HG03025 (cell line): Measurements from ENCODE around the gene APLN.

Experiments used
- ATAC-seq: cut with Tn5 transposase; IDR thresholded peaks from one replicate; pipeline ENCODE4 v1.9.1; 2021; ENCODE audit warnings: mild to moderate bottlenecking, moderate library complexity; ENCODE audit not compliant: unreplicated experiment, low FRiP score

APLN gene, protein sequence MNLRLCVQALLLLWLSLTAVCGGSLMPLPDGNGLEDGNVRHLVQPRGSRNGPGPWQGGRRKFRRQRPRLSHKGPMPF

DNA sequence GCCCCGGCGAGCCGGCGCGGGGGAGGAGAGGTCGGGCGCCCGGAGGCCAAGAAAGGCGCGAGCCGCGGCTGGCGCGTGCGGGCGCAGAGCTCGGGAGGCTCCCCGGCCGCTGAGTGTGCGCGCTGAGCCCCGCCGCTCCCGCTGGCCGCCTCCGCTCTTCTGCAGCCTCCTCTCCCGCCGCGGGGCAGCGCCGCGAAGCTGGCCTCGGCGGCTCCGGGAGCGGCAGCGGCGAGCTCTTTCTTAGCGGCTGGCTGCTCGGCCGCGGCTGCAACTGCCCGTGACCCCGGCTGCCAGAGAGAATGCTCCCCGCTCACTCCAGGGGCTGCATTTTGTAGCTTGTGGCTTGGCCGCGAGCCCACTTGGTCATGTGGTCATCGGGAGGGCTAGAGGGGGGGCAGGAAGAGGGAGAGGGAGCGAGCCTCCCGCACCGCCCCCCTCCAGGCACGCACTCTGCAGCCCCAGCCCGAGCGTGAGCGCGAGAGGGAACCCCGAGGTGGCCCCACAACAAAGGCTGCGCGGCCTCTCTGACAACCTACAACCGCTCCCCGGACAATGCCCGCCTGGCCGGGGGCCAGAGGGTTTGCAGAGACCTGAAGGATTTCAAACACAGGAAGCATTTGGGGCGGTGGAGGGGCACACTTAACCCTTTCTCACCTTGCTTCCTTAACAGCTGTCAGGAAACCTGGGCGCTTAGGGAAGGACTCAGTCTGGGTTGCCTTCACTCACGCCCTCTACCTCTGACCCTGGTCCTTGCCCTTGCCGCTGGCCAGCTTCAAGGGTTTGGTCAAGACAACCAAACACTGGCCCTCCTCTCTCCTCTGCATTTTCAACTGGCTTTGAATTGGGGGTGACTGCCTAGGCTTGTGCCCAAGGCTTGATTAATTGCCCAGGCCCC lies at the start of gene APLN:
TSS of gene APLN (minus strand) at position 305 of the 895 bp plus-strand sequence. CDS start 326 bp downstream, outside the sequence.
- no peak for ATAC-seq

GRCh38 chrX:129704491-129704890 lies 49.7 kb upstream of the APLN start:
- no peak for ATAC-seq

DNA sequence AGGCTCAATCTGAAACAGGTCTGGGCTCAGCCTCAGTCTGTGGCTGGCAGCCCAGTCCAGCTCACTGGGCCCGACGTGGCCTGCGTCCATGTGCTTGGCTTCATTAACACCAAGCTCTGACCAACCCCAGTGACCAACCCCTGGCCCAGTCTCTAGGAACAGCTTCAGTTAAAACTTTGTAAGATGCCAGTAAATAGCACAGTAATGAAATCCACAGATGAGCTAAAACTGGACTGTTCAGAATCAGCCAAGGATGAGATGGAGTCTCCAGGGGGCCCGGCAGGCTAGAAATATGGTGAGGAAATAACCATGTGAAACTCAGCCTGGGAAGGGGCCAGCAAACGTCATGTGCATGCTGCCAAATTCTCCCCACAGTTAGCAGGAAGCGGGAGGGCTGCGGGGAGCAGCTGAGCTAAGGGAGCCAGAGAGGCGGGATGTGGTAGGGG lies 46.9 kb upstream of the APLN start:
- no peak for ATAC-seq

- no peak for ATAC-seq
Observed at GRCh38 chrX:129700536-129700935, 45.8 kb upstream of the APLN start.

GRCh38 chrX:129698150-129698549 lies 43.4 kb upstream of the APLN start:
- ATAC-seq: no peak

DNA sequence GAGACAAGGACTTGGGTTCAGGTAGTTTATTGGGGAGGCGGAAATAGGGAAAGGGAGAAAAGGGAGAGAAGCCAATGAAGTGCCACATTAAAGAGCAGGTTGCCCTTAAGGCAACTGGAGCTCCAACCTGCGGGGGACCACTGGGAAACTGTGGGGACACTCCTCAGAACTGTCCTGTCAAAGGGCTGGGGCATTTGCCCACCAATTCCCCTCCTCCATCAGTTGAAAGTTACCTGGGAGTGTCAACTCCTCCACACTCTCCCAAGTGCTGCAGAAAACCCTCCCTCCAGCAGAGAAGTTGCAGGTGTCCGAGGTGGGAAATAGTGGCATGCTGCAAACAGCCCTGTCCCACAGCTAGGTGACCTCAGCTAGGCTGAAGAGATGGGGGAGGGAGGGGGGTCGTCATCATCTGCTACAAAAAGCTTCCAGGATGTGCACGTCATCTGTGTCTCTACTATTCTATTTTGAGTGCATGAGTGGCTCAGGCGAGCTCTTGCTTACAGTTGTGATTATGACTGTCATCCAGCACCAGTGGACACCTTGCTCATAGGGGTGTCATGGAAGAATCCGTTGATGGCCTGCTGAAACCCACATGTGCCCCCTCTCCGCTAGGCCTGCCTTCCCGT lies 42.6 kb upstream of the APLN start:
- ATAC-seq: no peak

GRCh38 chrX:129696463-129697155 lies 41.9 kb upstream of the APLN start:
- no peak for ATAC-seq

- ATAC-seq: no peak
Observed at GRCh38 chrX:129695937-129696336, 41.2 kb upstream of the APLN start.

DNA sequence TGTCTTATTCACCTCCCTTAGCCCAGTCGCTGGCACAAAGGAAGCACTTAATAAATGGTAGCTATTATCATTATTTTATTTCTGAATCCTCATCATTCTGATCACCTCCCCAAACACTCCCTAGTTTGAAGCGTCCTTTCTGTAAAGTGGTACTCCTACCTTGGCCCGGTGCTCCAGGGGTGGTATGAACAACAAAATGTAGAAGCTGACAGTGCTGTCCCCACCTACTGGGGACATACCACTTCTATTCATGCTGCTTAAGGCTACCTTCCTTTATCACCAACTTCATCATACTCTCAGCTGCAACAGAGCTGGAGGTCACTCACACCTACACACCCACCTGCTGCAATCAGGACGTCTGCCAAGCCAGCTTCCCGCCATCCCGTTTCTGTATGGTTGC lies 40.8 kb upstream of the APLN start:
- no peak for ATAC-seq

DNA sequence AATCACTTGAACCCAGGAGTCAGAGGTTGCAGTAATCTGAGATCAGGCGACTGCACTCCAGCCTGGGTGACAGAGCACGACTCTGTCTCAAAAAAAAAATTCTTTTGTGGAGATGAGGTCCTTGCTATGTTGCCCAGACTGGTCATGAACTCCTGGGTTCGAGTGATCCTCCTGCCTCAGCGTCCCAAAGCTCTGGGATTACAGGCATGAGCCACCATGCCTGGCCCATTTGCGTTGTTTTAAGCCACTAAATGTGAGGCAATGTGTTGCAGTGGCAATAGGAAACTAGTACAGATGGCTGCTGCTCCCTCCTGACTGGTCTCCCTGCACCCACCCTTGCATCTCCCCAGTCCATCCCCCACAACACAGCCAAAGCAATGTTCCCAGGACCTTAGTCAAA lies 40.0 kb upstream of the APLN start:
- ATAC-seq: no peak

- no peak for ATAC-seq
Observed at GRCh38 chrX:129693354-129693753, 38.6 kb upstream of the APLN start.

- no peak for ATAC-seq
Observed at GRCh38 chrX:129690435-129690834, 35.7 kb upstream of the APLN start.

DNA sequence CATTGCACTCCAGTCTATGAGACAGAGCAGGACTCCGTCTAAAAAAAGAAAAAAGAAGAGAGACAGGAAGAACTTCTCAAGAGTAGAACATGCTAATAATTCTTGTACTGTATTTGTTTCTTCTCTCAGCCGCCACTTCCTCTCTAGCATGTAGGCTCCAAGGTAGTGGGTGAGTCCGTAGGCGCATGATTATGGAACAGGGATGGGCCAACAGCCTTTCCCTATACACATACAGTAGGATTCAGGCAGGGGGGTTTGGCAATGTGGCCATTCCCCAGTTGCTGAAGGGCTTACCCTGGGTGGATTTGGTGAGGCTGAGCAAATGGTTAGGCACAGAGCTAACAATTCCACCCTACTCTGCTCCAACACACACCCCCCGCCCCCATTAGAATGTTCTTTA lies 35.0 kb upstream of the APLN start:
- no peak for ATAC-seq

GRCh38 chrX:129688097-129688496 lies 33.3 kb upstream of the APLN start:
- ATAC-seq: no peak

DNA sequence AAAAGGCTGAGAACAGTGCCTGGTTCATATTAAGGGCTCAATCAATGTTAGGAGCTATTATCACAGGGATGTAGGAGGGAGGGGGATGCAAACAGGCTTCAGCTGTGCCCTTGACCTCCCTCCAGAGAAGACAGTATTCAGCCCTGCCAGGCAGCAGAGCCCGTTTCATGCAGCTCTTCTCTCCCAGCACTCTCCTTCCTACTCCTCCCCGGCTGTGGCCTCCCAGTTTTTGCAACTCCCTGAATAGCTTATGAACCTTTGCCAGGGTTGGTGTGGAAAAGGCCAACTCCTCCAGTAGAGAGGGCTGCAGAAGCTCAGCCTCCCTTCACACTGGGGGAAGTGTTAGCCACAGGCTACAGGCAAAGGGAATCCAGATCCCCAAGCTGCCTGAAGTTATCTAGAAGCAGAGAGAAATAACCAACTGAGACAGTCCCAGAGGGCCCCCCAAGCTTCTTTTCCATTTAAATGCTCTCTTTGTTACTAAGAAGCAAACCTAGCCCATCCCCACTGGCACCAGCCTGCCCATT lies 31.7 kb upstream of the APLN start:
- no peak for ATAC-seq

- ATAC-seq: no peak
Observed at GRCh38 chrX:129682979-129683378, 28.2 kb upstream of the APLN start.

DNA sequence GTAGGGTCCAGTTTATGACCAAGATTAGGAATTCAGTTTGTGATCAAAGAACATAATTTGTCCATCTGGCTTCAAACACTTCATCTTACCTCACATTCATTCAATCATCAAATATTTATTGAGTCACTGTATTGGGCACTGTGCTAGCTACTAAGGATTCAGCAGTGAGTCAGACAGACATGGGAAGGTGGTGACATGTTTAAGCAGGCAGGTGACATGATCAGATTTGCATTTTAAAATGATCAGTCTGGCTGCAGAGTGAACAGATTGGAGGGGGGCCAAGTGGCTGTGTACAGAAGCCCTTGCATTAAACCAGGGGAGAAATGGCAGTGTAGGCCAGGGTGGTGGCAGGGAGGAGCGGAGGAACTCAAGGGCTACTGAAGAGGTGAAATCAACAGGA lies 25.1 kb upstream of the APLN start:
- ATAC-seq: no peak

- ATAC-seq: no peak
Observed at GRCh38 chrX:129678614-129679195, 23.9 kb upstream of the APLN start.

DNA sequence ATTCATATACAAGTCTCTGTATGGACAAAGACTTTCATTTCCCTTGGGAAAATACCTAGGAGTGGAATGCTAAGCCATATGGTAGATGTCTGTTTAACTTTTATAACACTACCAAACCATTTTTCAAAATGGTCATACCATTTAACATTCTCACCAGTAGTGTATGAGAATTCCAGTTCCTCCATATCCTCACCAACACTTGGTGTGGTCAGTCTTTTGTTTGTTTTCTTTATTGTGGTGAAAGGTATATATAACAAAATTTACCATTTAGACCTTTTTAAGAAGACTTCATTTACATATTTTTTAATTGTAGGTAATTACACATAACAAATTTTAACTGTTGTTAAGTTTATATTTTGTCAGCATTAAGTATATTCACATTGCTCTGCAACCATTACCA lies 12.7 kb upstream of the APLN start:
- no peak for ATAC-seq

DNA sequence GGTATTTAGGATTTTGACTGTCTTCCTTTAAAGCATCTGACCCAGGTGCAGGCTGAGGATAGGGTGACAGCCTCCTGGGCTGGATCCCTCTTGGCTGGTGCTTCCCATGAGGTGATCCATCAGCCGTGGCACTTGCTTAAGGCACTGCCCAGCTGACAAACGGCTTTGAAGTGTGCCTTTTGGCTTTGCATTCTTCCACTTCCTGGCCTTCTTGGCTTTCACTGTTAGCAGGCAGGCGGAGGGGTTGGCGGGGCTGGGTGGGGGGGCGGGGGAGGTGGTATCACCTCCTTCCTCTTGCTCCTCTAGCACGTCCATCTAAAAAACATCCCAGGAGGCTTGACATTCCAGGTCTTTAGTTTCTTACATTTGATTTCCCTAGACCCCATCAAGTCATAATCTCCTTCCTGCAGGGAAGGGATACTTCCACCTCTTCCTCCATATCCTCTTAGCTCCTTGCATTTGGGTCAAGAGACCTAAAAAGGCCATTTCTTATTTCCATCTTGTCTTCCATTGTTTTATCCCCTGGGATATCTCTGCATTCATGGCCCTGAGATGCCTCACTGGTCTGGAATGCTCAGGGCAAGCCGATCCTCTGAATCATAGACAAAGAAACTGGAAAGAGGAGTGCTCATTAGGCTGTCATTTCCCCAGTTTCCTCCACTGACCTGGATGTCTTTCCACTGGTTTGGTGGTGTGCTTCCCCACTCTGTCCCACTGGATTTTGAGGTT lies 11.3 kb upstream of the APLN start:
- ATAC-seq: no peak
